Left lung (tissue), 10 donors: Measurements from ENCODE around the gene SPO11. TPM values are rescaled to one million over a fixed set of nuclear protein-coding genes. Genes with fewer than 3 reads are reported as not detected.

ENCODE experiments used
- ATAC-seq: fragments of 200-7000 bp; cut with Tn5 transposase; one replicate; pipeline ENCODE4 v1.9.1; 2020; ENCODE audit warnings: moderate library complexity
- DNase-seq, 4 donors: peaks; one replicate each; pipeline ENCODE4 v3.0.0-alpha.2; 2013 to 2020
- H3K27ac ChIP-seq, 2 donors: fragments of 200-600 bp; sonication (generic) in 1 of 2; one replicate each; pipeline versions ENCODE4 v1.5.0 to v1.8.0; 2020 to 2021
- H3K27me3 ChIP-seq, 2 donors: fragments of 200-600 bp; sonication (generic) in 1 of 2; one replicate each; pipeline versions ENCODE4 v1.5.0 to v1.8.0; 2020 to 2021
- H3K36me3 ChIP-seq, 2 donors: fragments of 200-600 bp; sonication (generic) in 1 of 2; one replicate each; pipeline versions ENCODE4 v1.5.0 to v1.8.0; 2020 to 2021
- H3K4me1 ChIP-seq, 2 donors: fragments of 200-600 bp; one replicate each; pipeline ENCODE4 v1.8.0; 2021
- H3K4me3 ChIP-seq, 2 donors: fragments of 200-600 bp; sonication (generic) in 1 of 2; one replicate each; pipeline versions ENCODE4 v1.5.0 to v1.8.0; 2020 to 2021; ENCODE audit warnings: mild to moderate bottlenecking in 1 of 2
- H3K9me3 ChIP-seq, 2 donors: fragments of 200-600 bp; sonication (generic) in 1 of 2; one replicate each; pipeline versions ENCODE4 v1.5.0 to v1.8.0; 2020 to 2021
- CTCF ChIP-seq, 2 donors: fragments of 200-600 bp; sonication (generic) in 1 of 2; IDR thresholded peaks; one replicate each; pipeline versions ENCODE4 v1.5.0 to v1.8.0; 2021; ENCODE audit warnings: antibody characterized with exemption in 2 of 2
- intact Hi-C, 2 donors: fragments of 100-400 bp; cut with DNase I; formaldehyde crosslinking; loops; one replicate each; pipeline versions ENCODE4 v1.11.2 to v1.14.2; 2022
- polyA plus RNA-seq, 6 donors: library from polyadenylated mRNA; unstranded; fragments of 120-200 nt; gene quantifications; one replicate each; pipeline ENCODE4 v1.2.1, GENCODE V29; 2013; ENCODE audit not compliant: insufficient read length in 6 of 6
- total RNA-seq, 2 donors: library from RNA; stranded (reverse); fragmentation: NEBNext Ultra II Directional; extraction: Animal tissue kit (Norgen Biotek cat#: 25700); gene quantifications; one replicate each; pipeline ENCODE4 v1.2.1, GENCODE V29; 2021
- donor health status: DM: no; HTN: yes; CAD: no.
- donor health status: DM: no; HTN: no; CAD: no.

Gene SPO11
- total and polyA plus RNA-seq, 8 donors: not detected

GRCh38 chr20:57291003-57291402 lies 38.6 kb upstream of the SPO11 start:
- H3K4me3 ChIP-seq: no peak overlapping the region
- no peaks in the 10 kb centered on the region for H3K36me3 ChIP-seq
- intact Hi-C loops: no loop called here
- peaks cover 4 to 84% of the 10 kb centered on the region in 2 donors for H3K27me3 ChIP-seq
- H3K4me1 ChIP-seq: no peaks in the 10 kb centered on the region
- no peak for ATAC-seq
- no peaks in the 10 kb centered on the region for H3K9me3 ChIP-seq
- TF ChIP-seq CTCF (IDR thresholded peaks at IDR 0.05): no peak
- H3K27ac ChIP-seq: no peak overlapping the region
- DNase-seq: no peak

GRCh38 chr20:57291694-57292093 lies 37.9 kb upstream of the SPO11 start:
- H3K27ac ChIP-seq: no peak overlapping the region
- no peak overlapping the region for H3K4me3 ChIP-seq
- H3K27me3 ChIP-seq: peaks cover 4 to 82% of the 10 kb centered on the region in 2 donors
- TF ChIP-seq CTCF (IDR thresholded peaks at IDR 0.05): no peak
- intact Hi-C loops: no loop called here
- H3K36me3 ChIP-seq: no peaks in the 10 kb centered on the region
- H3K4me1 ChIP-seq: no peaks in the 10 kb centered on the region
- H3K9me3 ChIP-seq: no peaks in the 10 kb centered on the region
- no peak for DNase-seq
- no peak for ATAC-seq

- Histone ChIP-seq H3K4me1 (no peaks in the 10 kb centered on the region), H3K27me3 (peaks cover 4 to 82% of the 10 kb centered on the region in 2 donors), H3K27ac (no peak overlapping the region), H3K9me3 (no peaks in the 10 kb centered on the region), H3K4me3 (no peak overlapping the region), H3K36me3 (no peaks in the 10 kb centered on the region)
- DNase-seq (no peak), ATAC-seq (no peak)
- TF ChIP-seq CTCF (IDR thresholded peaks at IDR 0.05): no peak
- intact Hi-C loops: no loop called here
These were observed 37.0 kb upstream of the SPO11 start for GRCh38 chr20:57292611-57293010.

GRCh38 chr20:57293995-57294394 lies 35.6 kb upstream of the SPO11 start:
- H3K4me3 ChIP-seq: no peak overlapping the region
- DNase-seq (no peak), ATAC-seq (no peak)
- no peaks in the 10 kb centered on the region for H3K9me3 ChIP-seq
- H3K27me3 ChIP-seq: peaks cover 0 to 71% of the 10 kb centered on the region in 2 donors
- no peaks in the 10 kb centered on the region for H3K4me1 ChIP-seq
- H3K36me3 ChIP-seq: no peaks in the 10 kb centered on the region
- intact Hi-C loops: no loop called here
- no peak for TF ChIP-seq CTCF (IDR thresholded peaks at IDR 0.05)
- H3K27ac ChIP-seq: no peak overlapping the region

- Histone ChIP-seq H3K9me3 (no peaks in the 10 kb centered on the region), H3K36me3 (no peaks in the 10 kb centered on the region), H3K27me3 (peaks cover 0 to 66% of the 10 kb centered on the region in 2 donors), H3K27ac (no peak overlapping the region), H3K4me3 (no peak overlapping the region), H3K4me1 (no peaks in the 10 kb centered on the region)
- ATAC-seq (no peak), DNase-seq (no peak)
- intact Hi-C loops: no loop called here
- no peak for TF ChIP-seq CTCF (IDR thresholded peaks at IDR 0.05)
These were observed 35.1 kb upstream of the SPO11 start for GRCh38 chr20:57294550-57294949.
